SU-DHL-6 (cell line): Measurements from ENCODE around the gene GPR161.

Experiments
- H2AFZ ChIP-seq: fragments of 200-600 bp; sonication (generic); 2 replicates; pipeline ENCODE4 v1.6.1; 2014; ENCODE audit warnings: low read depth, mild to moderate bottlenecking, moderate library complexity, mixed read lengths, antibody characterized with exemption, low read length; ENCODE audit not compliant: severe bottlenecking
- H3F3A ChIP-seq: fragments of 200-600 bp; shearing (Covaris generic); 2 replicates; pipeline ENCODE4 v1.6.0; 2016; ENCODE audit warnings: antibody characterized with exemption, mild to moderate bottlenecking; ENCODE audit not compliant: insufficient read depth
- H3K27ac ChIP-seq: fragments of 200-600 bp; sonication (generic); 2 replicates; pipeline ENCODE4 v1.5.1; 2016; ENCODE audit warnings: low read depth, mild to moderate bottlenecking, low read length, moderate library complexity, mixed read lengths
- H3K27me3 ChIP-seq: fragments of 200-600 bp; sonication (generic), shearing (Covaris generic); 2 replicates; pipeline ENCODE4 v1.6.0; 2014; ENCODE audit warnings: mild to moderate bottlenecking, low read length
- H3K36me3 ChIP-seq: fragments of 200-600 bp; sonication (generic); 2 replicates; pipeline ENCODE4 v1.6.1; 2014; ENCODE audit warnings: mild to moderate bottlenecking, low read length, mixed read lengths
- H3K4me2 ChIP-seq: fragments of 300-600, 200-600 bp; shearing (Covaris generic), sonication (generic); 2 replicates; pipeline ENCODE4 v1.6.0; 2014; ENCODE audit warnings: low read length, low read depth, mild to moderate bottlenecking; ENCODE audit not compliant: poor library complexity, severe bottlenecking
- H3K4me3 ChIP-seq: fragments of 200-600 bp; sonication (generic); 2 replicates; pipeline ENCODE4 v1.5.1; 2014; ENCODE audit warnings: antibody characterized with exemption, low read length, mild to moderate bottlenecking, mixed read lengths; ENCODE audit not compliant: insufficient read depth, poor library complexity, severe bottlenecking
- H3K79me2 ChIP-seq: fragments of 200-600 bp; sonication (generic); 2 replicates; pipeline ENCODE4 v1.6.1; 2014; ENCODE audit warnings: mild to moderate bottlenecking, low read length, moderate library complexity; ENCODE audit not compliant: insufficient read depth
- H3K9ac ChIP-seq: fragments of 200-600 bp; sonication (generic); 2 replicates; pipeline ENCODE4 v1.7.0; 2014; ENCODE audit warnings: mild to moderate bottlenecking, low read length
- H3K9me2 ChIP-seq: fragments of 200-600 bp; sonication (generic); replicated peaks from 2 replicates; pipeline ENCODE4 v1.6.1; 2014; ENCODE audit warnings: low read length; ENCODE audit not compliant: insufficient read depth
- H3K9me3 ChIP-seq: fragments of 200-600 bp; sonication (generic); 2 replicates; pipeline ENCODE4 v1.6.1; 2014; ENCODE audit warnings: low read length, mixed read lengths; ENCODE audit not compliant: insufficient read depth
- H4K20me1 ChIP-seq: fragments of 200-600 bp; sonication (generic); 2 replicates; pipeline ENCODE4 v1.6.1; 2014; ENCODE audit warnings: low read depth, mild to moderate bottlenecking, antibody characterized with exemption, low read length, moderate library complexity, mixed read lengths
- EZH2phosphoT487 ChIP-seq: fragments of 200-600 bp; sonication (generic), shearing (Covaris generic); conservative IDR thresholded peaks from 2 replicates; pipeline ENCODE4 v1.6.1; 2018; ENCODE audit warnings: mild to moderate bottlenecking, antibody characterized with exemption, low read length, moderate library complexity, mixed read lengths
- TF ChIP-seq, protein P1 (sequence below): fragments of 200-600 bp; sonication (generic); IDR thresholded peaks from one replicate; pipeline ENCODE4 v1.5.1; 2017; ENCODE audit warnings: antibody characterized with exemption, mild to moderate bottlenecking, low read length, moderate library complexity; ENCODE audit not compliant: insufficient read depth, poor library complexity, severe bottlenecking

Gene GPR161

GRCh38 chr1:168114845-168115244 lies 21.9 kb downstream of the GPR161 start:
- no peaks in the 10 kb centered on the region for H3K36me3 ChIP-seq
- no peaks in the 10 kb centered on the region for H3F3A ChIP-seq
- no peak overlapping the region for H3K9ac ChIP-seq
- no peak overlapping the region for H3K4me2 ChIP-seq
- TF ChIP-seq, protein P1, sequence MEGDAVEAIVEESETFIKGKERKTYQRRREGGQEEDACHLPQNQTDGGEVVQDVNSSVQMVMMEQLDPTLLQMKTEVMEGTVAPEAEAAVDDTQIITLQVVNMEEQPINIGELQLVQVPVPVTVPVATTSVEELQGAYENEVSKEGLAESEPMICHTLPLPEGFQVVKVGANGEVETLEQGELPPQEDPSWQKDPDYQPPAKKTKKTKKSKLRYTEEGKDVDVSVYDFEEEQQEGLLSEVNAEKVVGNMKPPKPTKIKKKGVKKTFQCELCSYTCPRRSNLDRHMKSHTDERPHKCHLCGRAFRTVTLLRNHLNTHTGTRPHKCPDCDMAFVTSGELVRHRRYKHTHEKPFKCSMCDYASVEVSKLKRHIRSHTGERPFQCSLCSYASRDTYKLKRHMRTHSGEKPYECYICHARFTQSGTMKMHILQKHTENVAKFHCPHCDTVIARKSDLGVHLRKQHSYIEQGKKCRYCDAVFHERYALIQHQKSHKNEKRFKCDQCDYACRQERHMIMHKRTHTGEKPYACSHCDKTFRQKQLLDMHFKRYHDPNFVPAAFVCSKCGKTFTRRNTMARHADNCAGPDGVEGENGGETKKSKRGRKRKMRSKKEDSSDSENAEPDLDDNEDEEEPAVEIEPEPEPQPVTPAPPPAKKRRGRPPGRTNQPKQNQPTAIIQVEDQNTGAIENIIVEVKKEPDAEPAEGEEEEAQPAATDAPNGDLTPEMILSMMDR = no peak
- H4K20me1 ChIP-seq = no peaks in the 10 kb centered on the region
- peaks cover 3% of the 10 kb centered on the region; the same call in 1 of the 2 replicates for H3K9me3 ChIP-seq
- no peaks in the 10 kb centered on the region for H3K79me2 ChIP-seq
- H3K27me3 ChIP-seq = no peaks in the 10 kb centered on the region
- no peak overlapping the region for H2AFZ ChIP-seq
- no peaks in the 10 kb centered on the region for H3K9me2 ChIP-seq
- H3K27ac ChIP-seq = no peak overlapping the region
- H3K4me3 ChIP-seq = no peak overlapping the region

GRCh38 chr1:168112673-168113305 lies 23.9 kb downstream of the GPR161 start:
- no peaks in the 10 kb centered on the region for H3K36me3 ChIP-seq
- H3F3A ChIP-seq = no peaks in the 10 kb centered on the region
- no peak overlapping the region for H3K4me2 ChIP-seq
- H3K4me3 ChIP-seq = no peak overlapping the region
- TF ChIP-seq, protein P1 = no peak
- no peak for TF ChIP-seq EZH2phosphoT487
- H2AFZ ChIP-seq = no peak overlapping the region
- H4K20me1 ChIP-seq = no peaks in the 10 kb centered on the region
- no peak overlapping the region for H3K9ac ChIP-seq
- H3K79me2 ChIP-seq = no peaks in the 10 kb centered on the region
- no peaks in the 10 kb centered on the region for H3K9me2 ChIP-seq
- no peak overlapping the region for H3K27ac ChIP-seq
- no peaks in the 10 kb centered on the region for H3K9me3 ChIP-seq
- no peaks in the 10 kb centered on the region for H3K27me3 ChIP-seq

- H3K4me3 ChIP-seq = no peak overlapping the region
- no peaks in the 10 kb centered on the region for H3K9me2 ChIP-seq
- TF ChIP-seq EZH2phosphoT487 = no peak
- TF ChIP-seq, protein P1 = no peak
- H3K9me3 ChIP-seq = no peaks in the 10 kb centered on the region
- no peaks in the 10 kb centered on the region for H3K36me3 ChIP-seq
- H2AFZ ChIP-seq = no peak overlapping the region
- H3K9ac ChIP-seq = no peak overlapping the region
- H3K27ac ChIP-seq = no peak overlapping the region
- H3K79me2 ChIP-seq = no peaks in the 10 kb centered on the region
- H3K4me2 ChIP-seq = no peak overlapping the region
- H4K20me1 ChIP-seq = no peaks in the 10 kb centered on the region
- no peaks in the 10 kb centered on the region for H3K27me3 ChIP-seq
- H3F3A ChIP-seq = no peaks in the 10 kb centered on the region
Measured at GRCh38 chr1:168110896-168111545, 25.7 kb downstream of the GPR161 start.
